ENCODE data around the gene MBTD1.

DNA sequence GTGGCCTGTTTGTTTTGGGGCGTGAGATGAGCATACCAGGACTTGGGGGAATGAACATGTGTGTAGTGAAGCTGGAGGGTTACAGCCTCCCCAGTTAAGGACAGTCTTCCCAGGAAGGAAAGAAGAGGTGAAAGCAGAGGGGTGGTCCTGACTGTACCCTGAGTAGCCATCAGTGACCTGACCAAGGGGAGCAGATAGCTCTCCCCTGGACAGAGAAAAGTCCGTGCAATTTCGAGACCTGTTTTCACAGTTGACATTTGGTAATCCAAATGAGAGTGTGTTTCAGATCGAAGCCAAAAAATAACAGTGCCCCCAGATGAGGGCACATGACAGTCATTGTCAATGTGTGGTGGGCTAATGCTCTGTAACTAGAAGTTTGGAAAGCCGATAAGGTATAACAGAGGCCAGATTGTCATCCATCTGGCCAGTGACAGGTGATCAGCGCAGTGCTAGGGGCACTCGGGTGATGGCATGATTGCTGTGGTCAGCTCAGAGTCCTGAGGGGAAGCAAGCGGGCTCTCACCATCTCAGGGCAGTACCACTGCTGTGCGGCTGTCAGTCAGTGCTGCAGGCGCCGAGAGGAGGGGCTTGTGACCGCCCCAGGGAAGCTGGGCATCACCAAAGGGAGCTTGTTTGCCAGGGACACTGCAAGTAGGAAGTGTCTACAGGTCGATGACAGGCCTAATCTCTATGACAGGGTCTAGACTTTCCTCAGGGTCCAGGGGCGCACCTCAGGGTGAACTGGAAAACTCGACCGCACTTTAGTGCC is 94.8 kb downstream of the MBTD1 start:
- TF ChIP-seq CTCF (IDR thresholded peaks at IDR 0.05), result no peak
- no peak for TF ChIP-seq POLR2A (IDR thresholded peaks at IDR 0.05)
- TF ChIP-seq POLR2AphosphoS5 (IDR thresholded peaks at IDR 0.05), result no peak
- TF ChIP-seq EP300 (IDR thresholded peaks at IDR 0.05), result no peak
